Body of pancreas (tissue), 4 donors: ENCODE data around the gene ECSCR.

Experiments used
- POLR2A ChIP-seq, 3 donors: fragments of 450-650 bp; IDR thresholded peaks; one replicate each; pipeline ENCODE4 v1.6.1; 2016; ENCODE audit warnings: antibody characterized with exemption in 3 of 3, mild to moderate bottlenecking in 2 of 3
- TF ChIP-seq, protein P1 (sequence below), 7 experiments: fragments of 450-650 bp in 4 of 7; fragments of 200-600 bp in 3 of 7; sonication (generic) in 3 of 7; IDR thresholded peaks; one replicate each; pipeline ENCODE4 v1.5.1; 2016 to 2019; ENCODE audit warnings: antibody characterized with exemption in 7 of 7

DNA sequence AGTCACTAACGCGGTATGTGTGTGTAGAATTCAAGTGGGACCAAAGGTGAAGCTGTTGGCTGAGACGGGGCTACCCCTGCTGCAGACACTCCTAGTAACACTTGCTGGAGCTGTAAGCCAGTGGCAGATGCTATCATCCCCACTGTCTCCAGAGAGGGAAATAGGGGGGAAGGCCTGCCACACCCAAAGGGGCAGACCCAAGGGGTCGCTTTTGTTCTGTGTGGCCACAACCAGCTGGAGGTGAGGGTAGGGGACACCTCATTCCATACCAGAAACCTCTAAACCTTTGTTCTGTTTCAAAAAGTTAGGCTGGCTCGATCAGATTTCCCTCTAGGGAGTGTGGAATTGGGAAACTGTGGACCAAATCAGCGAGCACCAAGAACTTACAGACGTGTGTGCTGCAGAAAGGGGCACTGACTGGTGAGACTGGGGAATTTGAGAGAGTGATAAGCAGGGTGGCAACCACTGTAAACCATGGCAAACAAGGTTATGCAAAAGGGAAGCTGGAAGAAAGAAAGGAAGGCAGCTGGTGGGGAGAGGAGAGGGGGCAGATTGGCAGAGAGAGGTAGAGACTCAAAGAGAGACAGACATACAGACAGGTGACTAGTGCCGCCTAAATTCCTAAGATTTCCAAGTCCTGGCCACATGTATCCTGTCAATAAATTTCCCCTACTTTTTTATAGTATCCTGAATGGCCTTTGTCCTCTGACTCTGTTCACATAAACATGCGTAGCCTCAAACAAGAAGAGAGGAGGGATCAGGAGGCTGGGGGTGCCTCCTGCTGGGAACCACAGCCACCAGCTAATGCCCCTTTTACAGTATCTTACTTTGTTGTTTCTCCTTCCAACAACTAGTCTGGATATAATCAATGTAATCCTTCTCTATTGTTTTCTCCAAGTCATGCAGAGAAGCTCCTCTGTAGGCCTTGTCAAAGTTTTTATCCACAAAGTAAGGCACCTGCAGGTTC is 43.0 kb downstream of the ECSCR start:
- TF ChIP-seq, protein P1, sequence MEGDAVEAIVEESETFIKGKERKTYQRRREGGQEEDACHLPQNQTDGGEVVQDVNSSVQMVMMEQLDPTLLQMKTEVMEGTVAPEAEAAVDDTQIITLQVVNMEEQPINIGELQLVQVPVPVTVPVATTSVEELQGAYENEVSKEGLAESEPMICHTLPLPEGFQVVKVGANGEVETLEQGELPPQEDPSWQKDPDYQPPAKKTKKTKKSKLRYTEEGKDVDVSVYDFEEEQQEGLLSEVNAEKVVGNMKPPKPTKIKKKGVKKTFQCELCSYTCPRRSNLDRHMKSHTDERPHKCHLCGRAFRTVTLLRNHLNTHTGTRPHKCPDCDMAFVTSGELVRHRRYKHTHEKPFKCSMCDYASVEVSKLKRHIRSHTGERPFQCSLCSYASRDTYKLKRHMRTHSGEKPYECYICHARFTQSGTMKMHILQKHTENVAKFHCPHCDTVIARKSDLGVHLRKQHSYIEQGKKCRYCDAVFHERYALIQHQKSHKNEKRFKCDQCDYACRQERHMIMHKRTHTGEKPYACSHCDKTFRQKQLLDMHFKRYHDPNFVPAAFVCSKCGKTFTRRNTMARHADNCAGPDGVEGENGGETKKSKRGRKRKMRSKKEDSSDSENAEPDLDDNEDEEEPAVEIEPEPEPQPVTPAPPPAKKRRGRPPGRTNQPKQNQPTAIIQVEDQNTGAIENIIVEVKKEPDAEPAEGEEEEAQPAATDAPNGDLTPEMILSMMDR (IDR thresholded peaks at IDR 0.05): no peak
- no peak for TF ChIP-seq POLR2A (IDR thresholded peaks at IDR 0.05)
